ENCODE results near the gene HOXA1.

GRCh38 chr7:27111751-27112277 is 16.0 kb upstream of the HOXA1 start:
- TF ChIP-seq CTCF (tag by site-specific recombination; IDR thresholded peaks at IDR 0.05) (no peak), ZNF704 (tag by site-specific recombination; IDR thresholded peaks at IDR 0.05) (no peak), ZNF530 (tag by site-specific recombination; IDR thresholded peaks at IDR 0.05; ENCODE audit: low read depth) (no peak), ZBTB11 (tag by site-specific recombination; conservative IDR thresholded peaks at IDR 0.05; ENCODE audit: low read depth) (no peak), HOXA7 (CRISPR knock-in tag; IDR thresholded peaks at IDR 0.05; ENCODE audit: borderline replicate concordance) (no peak), KLF10 (tag by site-specific recombination; IDR thresholded peaks at IDR 0.05) (no peak), FEZF1 (tag by site-specific recombination; IDR thresholded peaks at IDR 0.05) (no peak), ZNF501 (tag by site-specific recombination; IDR thresholded peaks at IDR 0.05) (no peak)
- TF ChIP-seq, protein P1, sequence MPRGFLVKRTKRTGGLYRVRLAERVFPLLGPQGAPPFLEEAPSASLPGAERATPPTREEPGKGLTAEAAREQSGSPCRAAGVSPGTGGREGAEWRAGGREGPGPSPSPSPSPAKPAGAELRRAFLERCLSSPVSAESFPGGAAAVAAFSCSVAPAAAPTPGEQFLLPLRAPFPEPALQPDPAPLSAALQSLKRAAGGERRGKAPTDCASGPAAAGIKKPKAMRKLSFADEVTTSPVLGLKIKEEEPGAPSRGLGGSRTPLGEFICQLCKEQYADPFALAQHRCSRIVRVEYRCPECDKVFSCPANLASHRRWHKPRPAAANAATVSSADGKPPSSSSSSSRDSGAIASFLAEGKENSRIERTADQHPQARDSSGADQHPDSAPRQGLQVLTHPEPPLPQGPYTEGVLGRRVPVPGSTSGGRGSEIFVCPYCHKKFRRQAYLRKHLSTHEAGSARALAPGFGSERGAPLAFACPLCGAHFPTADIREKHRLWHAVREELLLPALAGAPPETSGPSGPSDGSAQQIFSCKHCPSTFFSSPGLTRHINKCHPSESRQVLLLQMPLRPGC (tag by site-specific recombination; IDR thresholded peaks at IDR 0.05) = no peak

All from HEK293 (cell line).